H9 (cell line): ENCODE results near the gene C12orf75. TPM values are rescaled to one million over a fixed set of nuclear protein-coding genes. Genes with fewer than 3 reads are reported as not detected.

Experiments
- DNase-seq: peaks from one replicate; pipeline ENCODE4 v3.0.0-alpha.2; 2017
- H2AFZ ChIP-seq: one replicate; pipeline ENCODE4 v1.6.1; 2013; ENCODE audit warnings: mild to moderate bottlenecking, low read length, control low read depth, moderate library complexity
- H2AK5ac ChIP-seq: 2 replicates; pipeline ENCODE4 v1.6.1; 2013; ENCODE audit warnings: low read length, control low read depth, mixed read lengths; ENCODE audit not compliant: insufficient read length
- H2BK120ac ChIP-seq: one replicate; pipeline ENCODE4 v1.6.1; 2013; ENCODE audit warnings: low read depth, mild to moderate bottlenecking, low read length, control low read depth, inconsistent platforms; ENCODE audit not compliant: poor library complexity, severe bottlenecking
- H2BK12ac ChIP-seq: 2 replicates; pipeline ENCODE4 v1.6.1; 2013; ENCODE audit warnings: low read length, control low read depth, mixed read lengths, low read depth; ENCODE audit not compliant: insufficient read length
- H2BK15ac ChIP-seq: 2 replicates; pipeline ENCODE4 v1.6.1; 2013; ENCODE audit warnings: low read depth, low read length, control low read depth
- H2BK20ac ChIP-seq: one replicate; pipeline ENCODE4 v1.6.1; 2013; ENCODE audit warnings: low read depth, mild to moderate bottlenecking, low read length, control low read depth, inconsistent platforms; ENCODE audit not compliant: poor library complexity, severe bottlenecking
- H2BK5ac ChIP-seq: 2 replicates; pipeline ENCODE4 v1.6.1; 2013; ENCODE audit warnings: low read length, control low read depth, mixed read lengths; ENCODE audit not compliant: insufficient read length
- H3K14ac ChIP-seq: 2 replicates; pipeline ENCODE4 v1.6.1; 2013; ENCODE audit warnings: low read length, control low read depth; ENCODE audit not compliant: insufficient read depth
- H3K18ac ChIP-seq: 2 replicates; pipeline ENCODE4 v1.6.1; 2013; ENCODE audit warnings: low read depth, mild to moderate bottlenecking, mixed read lengths, low read length, control low read depth; ENCODE audit not compliant: insufficient read length
- H3K23ac ChIP-seq: 2 replicates; pipeline ENCODE4 v1.6.1; 2013; ENCODE audit warnings: low read length, control low read depth, mixed read lengths, low read depth; ENCODE audit not compliant: insufficient read length
- H3K23me2 ChIP-seq: 2 replicates; pipeline ENCODE4 v1.6.1; 2013; ENCODE audit warnings: low read depth, mild to moderate bottlenecking, mixed read lengths, low read length, control low read depth; ENCODE audit not compliant: insufficient read length, poor library complexity, severe bottlenecking
- H3K27ac ChIP-seq: 2 replicates; pipeline ENCODE4 v1.5.1; 2013; ENCODE audit warnings: low read length, control low read depth, mixed read lengths, low read depth; ENCODE audit not compliant: insufficient read length
- H3K27me3 ChIP-seq: 2 replicates; pipeline ENCODE4 v1.6.1; 2013; ENCODE audit warnings: low read length, control low read depth, inconsistent platforms; ENCODE audit not compliant: insufficient read depth
- H3K4ac ChIP-seq: 2 replicates; pipeline ENCODE4 v1.6.1; 2013; ENCODE audit warnings: low read depth, mild to moderate bottlenecking, control low read depth, inconsistent platforms, low read length, moderate library complexity
- H3K4me1 ChIP-seq: 2 replicates; pipeline ENCODE4 v1.6.1; 2013; ENCODE audit warnings: low read length, control low read depth, inconsistent platforms; ENCODE audit not compliant: insufficient read depth
- H3K4me2 ChIP-seq: 2 replicates; pipeline ENCODE4 v1.6.1; 2013; ENCODE audit warnings: low read length, control low read depth, mixed read lengths; ENCODE audit not compliant: insufficient read length, insufficient read depth
- H3K56ac ChIP-seq: 2 replicates; pipeline ENCODE4 v1.6.1; 2013; ENCODE audit warnings: low read depth, mild to moderate bottlenecking, mixed read lengths, low read length, control low read depth; ENCODE audit not compliant: insufficient read length
- H3K79me1 ChIP-seq: 2 replicates; pipeline ENCODE4 v1.6.1; 2013; ENCODE audit warnings: low read depth, mild to moderate bottlenecking, moderate library complexity, low read length, control low read depth, inconsistent platforms; ENCODE audit not compliant: insufficient read depth, poor library complexity, severe bottlenecking
- H3K79me2 ChIP-seq: 2 replicates; pipeline ENCODE4 v1.6.1; 2013; ENCODE audit warnings: low read length, control low read depth, inconsistent platforms; ENCODE audit not compliant: insufficient read depth
- H3K9ac ChIP-seq: 2 replicates; pipeline ENCODE4 v1.6.1; 2013; ENCODE audit warnings: low read length, control low read depth, mixed read lengths; ENCODE audit not compliant: insufficient read length; ENCODE audit errors: extremely low read depth
- H3K9me3 ChIP-seq: one replicate; pipeline ENCODE4 v1.6.1; 2013; ENCODE audit warnings: low read depth, low read length, inconsistent platforms; ENCODE audit not compliant: control insufficient read depth
- H3T11ph ChIP-seq: one replicate; pipeline ENCODE4 v1.6.1; 2013; ENCODE audit warnings: mild to moderate bottlenecking, low read length, control low read depth, inconsistent platforms
- H4K20me1 ChIP-seq: one replicate; pipeline ENCODE4 v1.6.1; 2013; ENCODE audit not compliant: control insufficient read depth, insufficient read length, insufficient read depth
- H4K5ac ChIP-seq: 2 replicates; pipeline ENCODE4 v1.6.1; 2013; ENCODE audit warnings: low read depth, mild to moderate bottlenecking, mixed read lengths, low read length, control low read depth; ENCODE audit not compliant: insufficient read length
- H4K8ac ChIP-seq: replicated peaks from 2 replicates; pipeline ENCODE4 v1.6.1; 2013; ENCODE audit warnings: low read length, control low read depth, mixed read lengths, low read depth; ENCODE audit not compliant: insufficient read length
- H4K91ac ChIP-seq: 2 replicates; pipeline ENCODE4 v1.6.1; 2013; ENCODE audit warnings: low read depth, mild to moderate bottlenecking, moderate library complexity, mixed read lengths, low read length, control low read depth; ENCODE audit not compliant: insufficient read length
- H3K27ac Mint-ChIP-seq, 3 experiments: 2 replicates in 2 of 3; 3 replicates in 1 of 3; pipeline ENCODE4 v1.8.0; 2020 to 2021; ENCODE audit warnings: mixed read lengths in 3 of 3, mild to moderate bottlenecking in 1 of 3, moderate library complexity in 1 of 3
- H3K27me3 Mint-ChIP-seq: 2 replicates; pipeline ENCODE4 v1.8.0; 2021; ENCODE audit warnings: low read depth, mild to moderate bottlenecking, moderate library complexity, mixed read lengths
- H3K36me3 Mint-ChIP-seq, 3 experiments: 2 replicates in 2 of 3; 3 replicates in 1 of 3; pipeline ENCODE4 v1.8.0; 2020 to 2021; ENCODE audit warnings: low read depth in 3 of 3, mixed read lengths in 3 of 3; ENCODE audit not compliant: insufficient read depth in 1 of 3
- H3K4me1 Mint-ChIP-seq, 2 experiments: 2 replicates each; pipeline ENCODE4 v1.8.0; 2020; ENCODE audit warnings: mixed read lengths in 2 of 2
- H3K4me3 Mint-ChIP-seq, 2 experiments: 2 replicates in 1 of 2; 3 replicates in 1 of 2; pipeline ENCODE4 v1.8.0; 2020 to 2021; ENCODE audit warnings: mild to moderate bottlenecking in 2 of 2, mixed read lengths in 2 of 2, moderate library complexity in 1 of 2
- H3K9me3 Mint-ChIP-seq, 2 experiments: 2 replicates in 1 of 2; 3 replicates in 1 of 2; pipeline ENCODE4 v1.8.0; 2020; ENCODE audit warnings: mild to moderate bottlenecking in 2 of 2, mixed read lengths in 2 of 2, moderate library complexity in 1 of 2
- WGBS: extraction: QIAGEN DNeasy Blood & Tissue Kit; methylation state at CpG from one replicate; pipeline ENCODE4 v1.1.7; 2013; ENCODE audit warnings: missing lambda C conversion rate, low lambda C conversion rate, mixed read lengths; ENCODE audit not compliant: insufficient read length; ENCODE audit errors: extremely low coverage; 5-methylcytosine and 5-hydroxymethylcytosine counted together
- total RNA-seq: library from RNA; stranded (reverse); gene quantifications from 2 replicates; pipeline ENCODE4 v1.2.1, GENCODE V29; 2021
- TF ChIP-seq, protein P1 (sequence below): fragments of 200-600 bp; sonication (generic); conservative IDR thresholded peaks from 3 replicates; pipeline ENCODE4 v1.8.0; 2021; ENCODE audit warnings: antibody characterized with exemption, mild to moderate bottlenecking

The C12orf75 gene
- total RNA-seq, 1 experiment from 2014 or later: 37.9 TPM

GRCh38 chr12:105296116-105297089 lies 34.1 kb upstream of the C12orf75 start:
- H2AFZ ChIP-seq: no peak overlapping the region
- no peak overlapping the region for H3K56ac ChIP-seq
- H2BK120ac ChIP-seq: no peak overlapping the region
- H3K23ac ChIP-seq: no peak overlapping the region
- peaks cover 27 to 38% (median 27%) of the 10 kb centered on the region in 3 experiments for H3K36me3 Mint-ChIP-seq
- H3K4me1 Mint-ChIP-seq: peaks cover 24 to 27% of the 10 kb centered on the region in 2 experiments
- H3K27me3 ChIP-seq: no peaks in the 10 kb centered on the region; the same call in 1 of the 2 replicates
- H3T11ph ChIP-seq: no peak overlapping the region
- no peak overlapping the region for H2BK12ac ChIP-seq
- H4K5ac ChIP-seq: no peak overlapping the region
- no peaks in the 10 kb centered on the region for H3K79me1 ChIP-seq
- no peak overlapping the region for H3K4ac ChIP-seq
- DNase-seq: no peak
- H3K14ac ChIP-seq: no peak overlapping the region
- no peaks in the 10 kb centered on the region for H3K4me1 ChIP-seq
- H3K27ac ChIP-seq: no peak overlapping the region
- H4K20me1 ChIP-seq: no peaks in the 10 kb centered on the region
- no peak overlapping the region for H3K4me2 ChIP-seq
- TF ChIP-seq, protein P1, sequence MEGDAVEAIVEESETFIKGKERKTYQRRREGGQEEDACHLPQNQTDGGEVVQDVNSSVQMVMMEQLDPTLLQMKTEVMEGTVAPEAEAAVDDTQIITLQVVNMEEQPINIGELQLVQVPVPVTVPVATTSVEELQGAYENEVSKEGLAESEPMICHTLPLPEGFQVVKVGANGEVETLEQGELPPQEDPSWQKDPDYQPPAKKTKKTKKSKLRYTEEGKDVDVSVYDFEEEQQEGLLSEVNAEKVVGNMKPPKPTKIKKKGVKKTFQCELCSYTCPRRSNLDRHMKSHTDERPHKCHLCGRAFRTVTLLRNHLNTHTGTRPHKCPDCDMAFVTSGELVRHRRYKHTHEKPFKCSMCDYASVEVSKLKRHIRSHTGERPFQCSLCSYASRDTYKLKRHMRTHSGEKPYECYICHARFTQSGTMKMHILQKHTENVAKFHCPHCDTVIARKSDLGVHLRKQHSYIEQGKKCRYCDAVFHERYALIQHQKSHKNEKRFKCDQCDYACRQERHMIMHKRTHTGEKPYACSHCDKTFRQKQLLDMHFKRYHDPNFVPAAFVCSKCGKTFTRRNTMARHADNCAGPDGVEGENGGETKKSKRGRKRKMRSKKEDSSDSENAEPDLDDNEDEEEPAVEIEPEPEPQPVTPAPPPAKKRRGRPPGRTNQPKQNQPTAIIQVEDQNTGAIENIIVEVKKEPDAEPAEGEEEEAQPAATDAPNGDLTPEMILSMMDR: no peak
- H3K27ac Mint-ChIP-seq: no peak overlapping the region
- H3K9me3 ChIP-seq: peaks cover 18% of the 10 kb centered on the region
- H3K18ac ChIP-seq: no peak overlapping the region
- no peak overlapping the region for H2BK20ac ChIP-seq
- H2BK5ac ChIP-seq: no peak overlapping the region
- H2BK15ac ChIP-seq: no peak overlapping the region
- H3K27me3 Mint-ChIP-seq: no peaks in the 10 kb centered on the region; the same call in none of the 2 replicates
- no peaks in the 10 kb centered on the region for H3K23me2 ChIP-seq
- no peak overlapping the region for H3K9ac ChIP-seq
- H4K91ac ChIP-seq: no peak overlapping the region
- H2AK5ac ChIP-seq: no peak overlapping the region
- H3K79me2 ChIP-seq: no peaks in the 10 kb centered on the region
- no CpG with 5 or more reads among the region's 8 CpGs for WGBS
- no peak overlapping the region for H4K8ac ChIP-seq
- no peak overlapping the region for H3K4me3 Mint-ChIP-seq
- peaks cover 36 to 39% of the 10 kb centered on the region in 2 experiments for H3K9me3 Mint-ChIP-seq
